NCI-H2107 treated with DMSO at 0.1 percent for 48 hours (cell line): ENCODE measurements around the gene NHSL1.

Experiments
- DNase-seq: peaks from one replicate; lab custom pipeline; 2025; ENCODE audit not compliant: unreplicated experiment; lab: John Stamatoyannopoulos, UW

NHSL1 gene

DNA sequence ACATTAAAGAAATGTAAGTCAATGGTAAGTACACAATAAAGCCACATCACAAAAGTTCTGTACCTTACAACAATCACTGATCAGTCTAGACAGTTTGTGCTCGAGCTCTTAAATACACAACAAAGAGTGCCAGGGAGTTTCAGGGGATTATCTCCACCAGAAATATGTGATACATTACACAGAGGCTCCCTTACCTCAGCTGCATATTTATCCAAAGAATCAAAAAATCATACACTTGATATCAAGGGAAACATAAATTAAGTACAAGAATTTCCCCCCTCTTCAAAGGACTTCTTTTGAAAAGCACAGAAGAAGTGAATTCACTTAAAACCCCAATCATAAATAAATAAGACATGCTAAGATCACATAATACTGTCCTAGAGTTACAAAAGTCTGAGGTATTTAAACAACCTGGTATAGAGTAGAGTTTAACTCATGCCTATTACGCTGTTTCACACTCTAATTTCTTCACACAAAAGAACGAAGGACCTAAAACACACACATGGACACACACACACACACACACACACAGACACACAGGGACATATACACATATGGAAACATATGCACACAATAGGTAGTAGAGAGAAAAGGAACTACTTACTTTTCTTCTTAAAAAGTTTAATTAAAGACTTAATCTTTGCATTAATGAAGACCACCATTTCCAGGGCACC, 528 bp downstream of the NHSL1 start:
- DNase-seq, result peak; percentile 81

DNA sequence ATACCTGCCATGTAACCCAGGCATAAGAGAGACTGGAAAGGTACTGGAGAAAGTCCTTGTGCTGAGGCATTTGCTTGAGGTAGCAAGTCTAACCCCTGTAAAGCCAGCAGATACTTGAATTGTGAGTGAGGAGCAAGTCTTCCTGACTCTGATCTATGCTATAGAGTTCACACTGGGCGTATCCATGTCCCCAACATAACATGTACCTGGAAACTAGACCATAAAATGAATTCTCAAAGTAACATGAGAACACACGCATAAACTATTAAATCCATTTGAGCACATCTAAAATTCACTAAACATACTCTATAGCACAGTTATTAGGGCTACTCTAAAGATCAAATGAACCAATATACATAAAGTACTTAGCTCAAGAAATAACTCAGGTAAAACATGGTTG, 2.0 kb downstream of the NHSL1 start:
- no peak for DNase-seq

DNA sequence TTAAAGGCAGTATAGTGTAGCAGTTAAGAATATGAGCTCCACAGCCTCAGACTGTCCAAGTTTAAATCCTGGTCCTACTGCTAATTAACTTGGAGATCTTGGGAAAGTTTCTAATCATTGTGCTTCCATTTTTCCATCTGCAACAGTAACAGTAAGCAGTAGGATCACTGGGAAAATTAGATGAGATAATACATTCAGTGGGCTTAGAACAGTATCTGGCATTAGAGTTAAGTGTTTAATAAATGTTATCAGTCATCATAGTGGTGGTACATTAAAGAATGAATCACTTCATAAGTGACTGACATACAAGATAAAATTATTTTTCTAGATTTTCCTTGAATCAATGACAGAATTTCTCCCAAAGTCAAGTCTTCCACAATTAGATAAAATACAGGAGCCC, 5.0 kb downstream of the NHSL1 start:
- no peak for DNase-seq

DNA sequence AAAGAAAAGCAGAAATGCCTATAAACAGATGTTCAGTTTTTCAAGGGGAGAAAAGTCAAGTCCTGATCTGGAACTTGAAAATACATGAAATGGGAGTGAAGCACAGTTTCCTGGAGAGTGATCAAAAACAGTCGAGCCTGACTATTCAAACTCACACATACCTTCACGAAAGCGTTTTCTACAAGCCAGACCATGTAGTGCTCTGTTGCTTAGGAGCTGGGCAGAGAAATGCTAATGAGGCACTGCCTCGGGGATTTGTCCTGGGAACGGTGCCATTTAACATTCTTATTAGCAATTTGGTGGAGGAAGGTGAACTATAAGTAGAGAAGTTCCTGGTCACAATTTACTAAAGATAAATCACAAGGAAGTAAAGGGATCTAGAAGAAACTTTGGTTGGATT, 5.9 kb downstream of the NHSL1 start:
- DNase-seq, result peak; percentile 26

DNA sequence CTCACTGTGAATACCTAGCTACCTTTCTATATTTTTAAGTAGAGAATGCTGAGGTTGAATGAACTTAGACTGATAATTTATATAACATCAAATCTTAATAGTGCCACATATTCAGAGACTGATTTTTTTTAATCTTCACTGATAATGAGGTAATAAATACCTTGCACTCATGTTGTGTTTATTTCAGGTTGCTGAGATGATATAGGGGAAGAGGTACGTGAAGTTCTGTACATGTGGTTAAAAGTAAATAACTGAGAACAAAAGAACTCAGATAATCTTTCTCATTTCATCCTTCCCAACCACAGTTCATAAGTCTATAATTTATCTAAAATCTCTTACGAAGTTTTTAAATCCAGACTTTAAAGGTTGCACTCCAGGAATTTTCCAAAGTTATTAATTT, 6.4 kb downstream of the NHSL1 start:
- DNase-seq, result no peak

DNA sequence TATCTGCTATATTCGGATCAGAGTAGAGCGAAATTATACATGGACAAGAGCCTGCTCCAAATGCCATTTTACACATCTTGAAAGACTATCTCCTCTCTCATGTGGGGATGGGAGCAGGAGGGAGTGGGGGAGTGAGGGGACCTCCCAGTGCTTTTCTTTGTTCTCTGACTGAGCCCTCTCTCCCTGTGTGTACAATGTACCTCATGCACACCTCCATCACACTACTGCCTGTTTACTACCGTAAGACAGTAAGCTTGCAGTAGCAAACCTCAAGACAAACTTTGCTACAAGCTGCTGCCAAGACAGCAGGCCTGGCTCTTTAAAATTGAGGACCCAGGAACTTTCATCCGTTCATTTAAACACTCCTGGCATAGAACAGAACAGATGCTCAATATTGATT, 7.2 kb downstream of the NHSL1 start:
- DNase-seq, result peak; percentile 65

DNA sequence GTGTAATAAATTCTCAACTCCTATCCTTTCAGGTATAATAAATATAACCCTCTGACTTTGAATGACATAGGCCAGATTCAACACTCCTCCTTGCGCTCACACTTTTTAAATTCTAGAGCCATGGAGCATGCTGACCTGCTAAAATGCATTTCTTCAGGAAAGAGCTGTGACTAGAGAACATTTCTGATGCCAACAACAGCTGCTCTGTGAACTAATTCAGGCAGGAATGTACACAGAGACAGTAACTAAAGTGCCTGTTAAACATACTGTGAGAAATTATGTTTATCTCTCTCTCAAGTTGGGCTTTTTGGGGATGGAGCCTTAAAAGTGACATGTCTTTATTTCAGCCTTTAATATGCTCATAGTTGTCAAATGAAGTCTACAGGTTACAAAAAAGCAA, 8.3 kb downstream of the NHSL1 start:
- no peak for DNase-seq

DNA sequence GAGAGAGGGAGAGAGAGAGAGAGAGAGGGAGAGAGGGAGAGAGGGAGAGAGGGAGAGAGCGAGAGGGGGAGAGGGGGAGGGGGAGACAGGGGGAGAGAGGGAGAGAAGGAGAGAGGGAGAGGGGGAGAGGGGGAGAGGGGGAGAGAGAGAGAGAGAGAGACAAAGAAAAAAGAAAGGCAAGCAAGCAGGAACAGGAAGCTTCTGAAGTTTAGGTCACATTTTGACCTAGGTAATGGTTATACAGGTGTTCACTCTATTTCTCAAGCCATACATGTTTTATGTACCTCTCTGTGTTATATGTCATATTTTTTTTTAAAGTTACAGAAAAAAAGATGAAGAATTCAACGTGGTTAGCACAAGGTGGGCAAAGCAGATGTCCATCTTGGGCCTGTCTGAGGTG, 9.4 kb downstream of the NHSL1 start:
- DNase-seq, result no peak

DNA sequence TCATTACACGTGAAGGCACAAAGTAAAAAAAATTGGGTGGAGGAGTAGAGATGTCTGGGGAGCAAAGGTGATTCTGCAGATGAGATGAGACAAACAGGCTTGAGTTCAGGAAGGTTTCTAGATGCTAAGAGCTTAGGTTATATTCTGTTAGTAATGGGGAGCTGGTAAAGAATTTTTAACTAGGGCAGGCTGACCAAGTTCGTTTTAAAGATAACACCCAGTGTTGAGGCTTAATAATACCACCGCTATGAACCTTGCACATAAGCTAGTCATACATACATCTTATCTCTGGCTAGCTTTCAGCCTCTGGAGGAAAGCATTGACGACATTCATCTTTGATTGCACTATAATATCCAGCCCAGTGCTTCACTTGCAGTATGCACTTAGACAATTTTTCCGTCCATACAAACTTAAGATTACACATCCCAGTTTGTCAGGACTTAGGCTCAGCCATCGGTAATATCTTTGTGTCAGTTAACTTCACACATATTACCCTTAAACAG, 12.1 kb downstream of the NHSL1 start:
- DNase-seq, result no peak

DNA sequence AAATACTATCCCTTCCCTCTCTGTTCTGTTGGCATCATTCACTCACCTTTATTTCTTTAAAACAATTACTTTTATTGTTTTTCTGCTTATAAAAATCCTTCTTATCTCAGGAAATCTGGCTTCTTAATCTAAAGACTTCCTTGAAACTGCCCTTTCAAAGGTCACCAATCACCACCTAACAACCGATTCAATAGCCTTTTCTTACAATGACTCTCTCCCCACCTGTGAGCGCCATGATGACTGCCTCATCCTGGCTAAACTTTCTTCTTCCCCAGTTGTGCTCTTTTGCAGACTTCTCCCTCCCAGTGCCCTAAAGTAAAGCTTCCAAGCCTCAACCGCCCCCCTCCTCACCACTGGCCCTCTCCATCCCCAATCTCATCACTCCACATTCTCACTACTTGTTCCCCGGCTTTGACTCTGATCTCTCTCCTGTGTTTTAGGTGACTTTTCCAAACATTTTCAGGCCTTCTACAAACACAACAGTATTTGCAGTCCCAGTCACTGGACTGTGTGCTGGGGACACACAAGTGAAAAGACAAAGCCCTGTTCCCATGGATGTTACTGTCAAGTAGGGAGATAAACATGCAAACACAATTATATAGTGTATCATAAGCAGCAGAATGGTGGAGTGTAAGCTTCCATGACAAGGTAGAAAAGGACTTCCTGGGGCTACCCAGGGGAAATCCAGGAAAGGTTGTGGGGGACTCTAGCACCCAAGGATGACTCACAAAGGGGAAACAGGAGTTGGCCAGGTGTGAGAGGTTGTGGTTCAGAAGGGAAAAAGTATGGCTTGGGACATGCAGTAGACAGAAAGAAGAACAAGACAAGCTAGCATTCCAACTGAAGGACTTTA, 12.8 kb downstream of the NHSL1 start:
- DNase-seq, result no peak

DNA sequence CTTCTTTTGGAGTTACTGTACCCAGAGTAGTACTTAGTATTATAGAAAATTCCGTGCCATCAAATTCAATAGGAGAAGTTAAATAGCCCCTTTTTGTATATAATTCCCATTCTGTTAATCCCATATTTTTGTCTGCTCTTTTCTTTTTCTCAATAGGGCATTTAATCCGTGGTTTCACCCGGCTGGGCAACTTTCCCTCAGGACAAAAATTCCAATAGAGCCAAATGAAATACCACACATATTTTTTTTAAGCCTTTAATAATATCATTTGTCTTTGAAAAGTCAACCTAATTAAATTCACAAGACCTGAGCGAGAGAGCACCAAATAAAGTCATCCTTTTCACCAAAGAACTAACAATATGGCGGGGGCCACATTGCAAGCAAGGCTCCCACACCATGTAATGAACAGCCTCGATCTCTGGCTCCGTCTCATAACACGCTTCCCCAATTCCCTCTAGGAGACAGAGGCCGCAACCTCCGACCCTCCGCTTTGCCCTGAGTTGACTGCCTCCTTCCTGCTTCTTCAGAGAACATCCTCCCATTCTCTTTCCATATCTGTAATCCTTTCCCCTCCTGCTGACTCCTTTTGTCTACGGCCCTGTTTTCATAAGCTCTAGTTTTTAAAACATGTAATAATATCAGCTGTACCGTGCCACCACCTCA, 13.6 kb downstream of the NHSL1 start:
- DNase-seq, result no peak

DNA sequence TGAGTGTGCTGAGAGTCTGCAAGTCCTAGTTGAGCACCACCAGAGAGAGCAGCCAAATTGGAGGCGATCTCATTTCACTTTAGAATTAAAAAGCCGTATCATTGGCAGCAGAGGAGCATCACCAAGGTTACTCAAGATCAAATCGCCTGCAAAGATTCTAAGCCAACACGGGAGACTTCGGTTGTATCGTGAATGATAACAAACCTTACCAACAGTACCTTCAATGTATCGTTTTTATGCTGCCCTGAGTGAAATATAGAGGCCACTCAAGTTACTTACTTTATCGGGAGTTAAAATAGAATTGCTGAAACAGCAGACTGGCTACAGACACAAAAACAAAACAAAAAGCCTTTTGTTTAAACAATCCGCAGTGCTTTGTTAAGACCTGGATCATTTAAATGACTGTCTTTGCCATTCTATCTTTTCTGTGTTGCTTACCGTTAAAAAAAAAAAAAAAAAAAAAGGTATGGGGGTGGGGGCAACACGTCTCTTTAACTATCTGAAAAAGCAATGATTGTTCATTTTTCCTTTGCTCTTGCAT, 14.2 kb downstream of the NHSL1 start:
- peak; percentile 65 for DNase-seq

DNA sequence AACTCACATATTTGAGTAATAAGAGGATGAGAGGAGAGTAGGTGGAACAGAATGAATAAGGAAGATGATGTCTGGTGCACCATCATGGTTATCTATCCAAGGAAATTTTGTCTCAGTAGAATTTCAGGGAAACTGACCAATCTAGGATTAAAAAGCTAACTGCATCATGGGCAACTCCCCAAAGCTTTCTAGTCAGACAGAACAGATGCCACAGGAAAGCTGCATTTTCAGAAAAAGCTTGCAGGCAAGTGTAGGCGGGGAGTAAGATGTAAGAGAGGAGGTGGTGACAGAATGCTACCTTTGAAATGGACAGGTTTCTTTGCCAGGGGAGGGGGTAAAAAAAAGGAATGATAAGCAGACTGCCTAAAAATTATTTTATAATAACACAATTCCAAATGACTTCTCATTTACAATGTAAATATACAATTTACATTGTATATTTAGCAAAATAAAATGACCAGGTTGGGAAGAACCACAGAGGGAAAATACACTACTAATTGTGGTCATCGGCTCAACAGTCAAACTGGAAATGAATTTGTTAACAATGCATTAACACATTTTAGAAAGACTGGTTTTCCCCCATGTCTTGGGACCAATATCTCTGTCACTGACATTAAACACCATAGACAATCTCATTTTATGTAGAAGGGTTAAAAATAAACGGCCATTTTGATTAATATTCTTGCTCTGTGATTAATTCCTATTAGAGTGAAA, 15.1 kb downstream of the NHSL1 start:
- no peak for DNase-seq

DNA sequence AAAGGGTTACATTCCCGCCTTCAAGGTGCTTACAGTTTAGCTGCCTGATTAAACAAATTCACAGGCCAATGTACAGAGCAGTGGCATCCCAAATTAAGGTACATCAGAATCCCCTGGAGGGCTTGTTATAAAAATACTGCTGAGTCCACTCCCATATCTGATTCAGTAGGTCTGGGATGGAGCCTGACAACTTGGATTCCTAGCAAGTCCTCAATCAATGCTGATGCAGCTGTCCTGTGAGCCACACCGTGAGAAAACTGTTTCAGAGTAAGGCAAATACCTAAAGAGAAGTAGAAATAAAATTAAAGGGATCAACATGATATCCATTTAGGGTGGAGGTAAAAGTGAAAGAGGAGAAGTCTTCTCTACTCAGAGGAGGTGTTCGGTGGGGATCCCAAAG, 16.5 kb downstream of the NHSL1 start:
- DNase-seq, result no peak

DNA sequence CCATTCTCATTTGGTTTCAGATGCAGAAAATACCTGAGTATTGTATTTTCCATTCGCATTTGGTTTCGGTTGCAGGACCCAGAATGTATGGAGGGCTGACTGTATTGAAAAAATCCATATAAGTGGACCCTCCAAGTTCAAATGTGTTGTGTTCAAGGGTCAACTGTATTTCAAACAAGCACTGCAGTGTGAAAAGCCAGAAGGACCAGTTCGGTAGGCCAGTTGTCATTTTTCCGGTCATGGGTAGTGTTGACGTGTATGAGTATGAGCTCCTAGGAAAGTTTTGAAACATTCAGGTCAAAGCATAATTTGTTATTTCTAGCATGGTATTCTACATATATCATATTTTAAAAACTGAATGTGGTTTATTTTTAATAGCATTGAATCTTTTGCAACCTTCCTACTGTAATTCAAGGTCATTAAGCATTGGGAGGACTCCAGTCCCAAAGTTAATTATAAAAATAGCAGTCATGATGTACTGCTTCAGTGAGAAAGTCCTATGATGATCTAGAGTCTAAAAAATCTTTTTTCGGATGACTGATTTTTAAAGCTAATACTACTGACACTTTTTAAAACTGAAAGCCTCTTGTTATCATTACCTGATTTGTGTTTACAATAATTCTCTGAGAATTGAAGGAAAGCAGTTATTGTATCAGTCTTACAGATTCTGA, 18.9 kb downstream of the NHSL1 start:
- no peak for DNase-seq

DNA sequence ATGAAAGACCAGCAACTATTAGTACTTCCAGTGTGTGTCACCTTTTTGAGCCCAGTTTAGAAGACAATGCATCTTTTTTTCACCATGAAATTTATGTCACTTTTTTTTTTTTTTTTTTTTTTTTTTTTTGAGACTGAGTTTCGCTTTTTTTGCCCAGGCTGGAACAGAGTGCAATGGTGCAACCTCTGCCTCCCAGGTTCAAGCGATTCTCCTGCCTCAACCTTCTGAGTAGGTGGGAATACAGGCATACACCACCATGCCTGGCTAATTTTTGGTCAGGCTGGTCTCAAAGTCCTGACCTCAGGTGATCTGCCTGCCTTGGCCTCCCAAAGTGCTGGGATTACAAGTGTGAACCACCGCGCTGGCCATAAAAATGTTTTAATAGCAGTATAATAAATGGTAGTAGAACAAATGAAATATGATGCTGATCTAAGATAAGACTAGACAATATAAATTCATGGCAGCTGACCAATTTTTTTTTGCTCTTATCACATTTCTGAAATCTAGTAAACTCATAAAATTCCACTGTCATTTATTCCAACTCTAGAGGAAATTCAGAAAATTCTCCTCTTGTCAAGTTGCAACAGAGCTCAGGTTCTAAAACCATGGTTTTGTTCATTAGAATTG, 21.3 kb downstream of the NHSL1 start:
- DNase-seq, result no peak

DNA sequence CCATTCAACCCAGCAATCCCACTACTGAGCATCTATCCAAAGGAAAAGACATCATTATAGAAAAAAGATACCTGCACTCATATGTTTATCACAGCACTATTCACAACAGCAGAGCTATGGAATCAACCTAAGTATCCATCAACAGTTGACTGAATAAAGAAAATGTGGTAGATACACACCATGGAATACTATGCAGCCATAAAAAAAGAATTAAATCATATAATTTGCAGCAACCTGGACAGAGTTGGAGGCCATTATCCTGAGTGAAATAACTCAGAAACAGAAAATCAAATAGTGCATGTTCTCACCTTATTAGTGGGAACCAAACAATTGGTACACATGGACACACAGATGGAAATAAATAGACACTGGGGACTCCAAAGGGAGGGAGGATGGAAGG, 23.2 kb downstream of the NHSL1 start:
- DNase-seq, result no peak

DNA sequence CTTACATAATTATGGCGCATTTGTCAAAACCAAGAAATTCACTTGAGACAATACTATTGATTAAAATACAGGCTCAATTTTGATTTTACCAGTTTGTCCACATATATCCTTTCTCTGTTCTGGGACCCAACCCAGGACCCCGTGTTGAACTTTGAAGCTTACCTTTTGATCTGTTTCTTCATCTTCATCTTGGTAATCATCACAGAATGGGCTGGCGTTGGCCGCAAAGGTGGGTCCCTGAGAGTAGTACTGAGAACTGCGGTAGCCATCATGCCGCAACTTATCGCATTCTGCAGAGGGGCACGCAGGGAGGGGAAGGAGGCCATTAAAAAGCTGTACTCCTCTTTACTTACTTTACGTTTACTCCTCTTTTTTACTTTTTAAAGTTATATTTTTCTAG, 26.1 kb downstream of the NHSL1 start:
- no peak for DNase-seq

DNA sequence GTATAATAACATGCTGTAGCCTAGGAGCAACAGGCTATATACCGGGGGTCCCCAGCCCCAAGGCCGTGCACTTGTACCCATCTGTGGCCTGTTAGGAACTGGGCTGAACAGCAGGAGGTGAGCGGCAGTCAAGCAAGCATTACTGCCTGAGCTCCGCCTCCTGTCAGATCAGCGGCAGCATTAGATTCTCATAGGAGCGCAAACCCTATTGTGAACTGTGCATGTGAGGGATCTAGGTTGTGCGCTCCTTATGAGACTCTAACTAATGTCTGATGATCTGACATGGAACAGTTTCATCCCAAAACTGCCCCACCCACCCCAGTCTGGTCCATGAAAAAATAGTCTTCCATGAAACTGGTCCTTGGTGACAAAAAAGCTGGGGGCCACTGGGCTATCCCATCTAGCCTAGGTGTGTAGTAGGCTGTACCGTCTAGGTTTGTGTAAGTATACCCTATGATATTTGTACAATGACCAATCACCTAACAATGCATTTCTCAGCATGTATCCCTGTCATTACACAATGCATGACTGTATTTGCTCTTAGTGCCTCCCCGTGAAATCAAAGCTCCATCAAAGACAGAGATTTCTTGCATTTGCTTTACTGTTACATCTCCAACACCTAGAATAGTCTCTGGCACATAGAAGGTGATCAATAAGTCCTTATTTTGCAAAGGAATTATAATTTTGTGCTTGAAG, 30.8 kb downstream of the NHSL1 start:
- DNase-seq, result no peak
